PC-9 (cell line): ENCODE results near the gene UNC13D.

Source experiments
- CTCF ChIP-seq: fragments of 200-600 bp; sonication (generic); conservative IDR thresholded peaks from 2 replicates; pipeline ENCODE4 v1.6.1; 2017; ENCODE audit warnings: mixed run types, antibody characterized with exemption, mild to moderate bottlenecking, moderate library complexity
- EZH2 ChIP-seq: fragments of 200-600 bp; sonication (generic); IDR thresholded peaks from 2 replicates; pipeline ENCODE4 v1.8.0; 2017; ENCODE audit warnings: antibody characterized with exemption, low read depth

DNA sequence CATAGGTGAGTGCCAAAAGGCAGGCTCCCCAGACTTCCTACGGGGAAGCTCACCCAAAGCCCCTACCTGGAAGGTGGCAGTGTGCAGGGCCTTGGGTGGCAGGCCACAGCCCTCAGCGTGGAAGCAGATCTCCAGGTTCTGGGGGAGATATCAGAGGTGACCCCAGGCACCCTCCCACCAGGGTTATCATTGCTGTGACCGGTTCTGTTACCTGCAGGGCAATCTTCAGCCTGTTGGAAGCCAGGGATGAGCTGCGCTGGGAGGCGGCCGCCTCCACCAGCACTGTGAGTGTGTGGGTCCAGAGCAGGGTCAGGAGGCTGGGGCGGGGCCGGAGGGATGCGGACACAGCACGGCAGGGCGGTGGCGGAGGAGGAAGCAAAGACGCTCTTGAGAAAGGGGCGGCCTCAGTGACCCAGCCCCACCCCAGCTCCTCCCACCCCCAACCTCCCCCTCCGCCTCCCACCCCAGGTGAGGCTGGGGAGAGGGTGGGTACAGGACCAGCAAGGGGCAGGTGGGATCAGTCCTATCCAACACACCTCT, 13.1 kb downstream of the UNC13D start:
- TF ChIP-seq EZH2 (no peak), CTCF (no peak)
